ENCODE data around the gene HMGB1.
"Not testable (repeated sequence)": the region's sequence is repeated elsewhere in the genome, so short reads cannot be mapped to it uniquely, and the experiment has no call there.

HMGB1 gene

GRCh38 chr13:30463787-30464495 is 1.8 kb downstream of the HMGB1 start:
- DNase-seq, result peak; percentile 64
- Histone ChIP-seq H3K4me3 (ENCODE audit: low read depth in 1 of 2, low read length in 2 of 2) (peak overlapping the region; percentile 59 to 69; a peak in 3 of 4 replicates), H3K36me3 (ENCODE audit: insufficient read depth, low read length) (peaks cover 45% of the 10 kb centered on the region), H4K20me1 (ENCODE audit: insufficient read depth, low read length) (peaks cover 24% of the 10 kb centered on the region), H3K27ac (ENCODE audit: low read length) (peak overlapping the region; percentile 82), H2AFZ (ENCODE audit: low read depth, low read length) (no peak overlapping the region), H3K9ac (ENCODE audit: low read depth, low read length) (peak overlapping the region; percentile 83), H3K79me2 (ENCODE audit: insufficient read depth, low read length) (peaks cover 56% of the 10 kb centered on the region), H3K9me3 (ENCODE audit: insufficient read depth, low read length, severe bottlenecking) (no peaks in the 10 kb centered on the region), H3K27me3 (ENCODE audit: insufficient read depth, low read length, poor library complexity) (no peaks in the 10 kb centered on the region), H3K4me1 (ENCODE audit: insufficient read depth, low read length) (peaks cover 42% of the 10 kb centered on the region), H3K4me2 (ENCODE audit: insufficient read depth, low read length) (peak overlapping the region; percentile 63)
- ATAC-seq (ENCODE audit: insufficient read depth, low read depth), result no peak
- TF ChIP-seq, protein P1, sequence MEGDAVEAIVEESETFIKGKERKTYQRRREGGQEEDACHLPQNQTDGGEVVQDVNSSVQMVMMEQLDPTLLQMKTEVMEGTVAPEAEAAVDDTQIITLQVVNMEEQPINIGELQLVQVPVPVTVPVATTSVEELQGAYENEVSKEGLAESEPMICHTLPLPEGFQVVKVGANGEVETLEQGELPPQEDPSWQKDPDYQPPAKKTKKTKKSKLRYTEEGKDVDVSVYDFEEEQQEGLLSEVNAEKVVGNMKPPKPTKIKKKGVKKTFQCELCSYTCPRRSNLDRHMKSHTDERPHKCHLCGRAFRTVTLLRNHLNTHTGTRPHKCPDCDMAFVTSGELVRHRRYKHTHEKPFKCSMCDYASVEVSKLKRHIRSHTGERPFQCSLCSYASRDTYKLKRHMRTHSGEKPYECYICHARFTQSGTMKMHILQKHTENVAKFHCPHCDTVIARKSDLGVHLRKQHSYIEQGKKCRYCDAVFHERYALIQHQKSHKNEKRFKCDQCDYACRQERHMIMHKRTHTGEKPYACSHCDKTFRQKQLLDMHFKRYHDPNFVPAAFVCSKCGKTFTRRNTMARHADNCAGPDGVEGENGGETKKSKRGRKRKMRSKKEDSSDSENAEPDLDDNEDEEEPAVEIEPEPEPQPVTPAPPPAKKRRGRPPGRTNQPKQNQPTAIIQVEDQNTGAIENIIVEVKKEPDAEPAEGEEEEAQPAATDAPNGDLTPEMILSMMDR (IDR thresholded peaks at IDR 0.05; ENCODE audit: borderline replicate concordance, extremely low read depth, low read length, poor library complexity, severe bottlenecking), result no peak
- no peak for TF ChIP-seq EZH2 (IDR thresholded peaks at IDR 0.05; ENCODE audit: borderline replicate concordance, low read depth, low read length, severe bottlenecking)

- Histone ChIP-seq H3K4me2 (ENCODE audit: insufficient read depth, low read length) (peak overlapping the region; percentile 63; the same call in 1 of the 2 replicates), H3K4me1 (ENCODE audit: insufficient read depth, low read length) (peaks cover 27% of the 10 kb centered on the region), H3K79me2 (ENCODE audit: insufficient read depth, low read length) (peaks cover 45% of the 10 kb centered on the region), H3K4me3 (ENCODE audit: low read depth in 1 of 2, low read length in 2 of 2) (peak overlapping the region in 1 of 2 experiments; percentile 69; a peak in 1 of 4 replicates), H4K20me1 (ENCODE audit: insufficient read depth, low read length) (peaks cover 24% of the 10 kb centered on the region), H3K36me3 (ENCODE audit: insufficient read depth, low read length) (peaks cover 51% of the 10 kb centered on the region)
- not testable (repeated sequence) for H3K9me3 ChIP-seq (ENCODE audit: insufficient read depth, low read length, severe bottlenecking); H3K9ac ChIP-seq (ENCODE audit: low read depth, low read length); H3K27ac ChIP-seq (ENCODE audit: low read length); H3K27me3 ChIP-seq (ENCODE audit: insufficient read depth, low read length, poor library complexity); ATAC-seq (ENCODE audit: insufficient read depth, low read depth); DNase-seq; H2AFZ ChIP-seq (ENCODE audit: low read depth, low read length)
- TF ChIP-seq, protein P1 (IDR thresholded peaks at IDR 0.05; ENCODE audit: borderline replicate concordance, extremely low read depth, low read length, poor library complexity, severe bottlenecking), result peak; percentile 51
Observed at GRCh38 chr13:30461279-30462066, 4.3 kb downstream of the HMGB1 start.

GRCh38 chr13:30457306-30457891 is 8.3 kb downstream of the HMGB1 start:
- H3K4me1 ChIP-seq (ENCODE audit: insufficient read depth, low read length), result peaks cover 10% of the 10 kb centered on the region
- no peak overlapping the region for H3K27ac ChIP-seq (ENCODE audit: low read length)
- DNase-seq (no peak), ATAC-seq (ENCODE audit: insufficient read depth, low read depth) (peak; percentile 41)
- peaks cover 29% of the 10 kb centered on the region for H3K36me3 ChIP-seq (ENCODE audit: insufficient read depth, low read length)
- H2AFZ ChIP-seq (ENCODE audit: low read depth, low read length), result no peak overlapping the region
- no peak overlapping the region for H3K9ac ChIP-seq (ENCODE audit: low read depth, low read length)
- H3K79me2 ChIP-seq (ENCODE audit: insufficient read depth, low read length), result peaks cover 12% of the 10 kb centered on the region
- no peaks in the 10 kb centered on the region for H3K27me3 ChIP-seq (ENCODE audit: insufficient read depth, low read length, poor library complexity)
- no peak overlapping the region for H3K4me2 ChIP-seq (ENCODE audit: insufficient read depth, low read length)
- no peaks in the 10 kb centered on the region for H3K9me3 ChIP-seq (ENCODE audit: insufficient read depth, low read length, severe bottlenecking)
- TF ChIP-seq, protein P1 (IDR thresholded peaks at IDR 0.05; ENCODE audit: borderline replicate concordance, extremely low read depth, low read length, poor library complexity, severe bottlenecking), result no peak
- no peak for TF ChIP-seq EZH2 (IDR thresholded peaks at IDR 0.05; ENCODE audit: borderline replicate concordance, low read depth, low read length, severe bottlenecking)
- peaks cover 11% of the 10 kb centered on the region for H4K20me1 ChIP-seq (ENCODE audit: insufficient read depth, low read length)
- no peak overlapping the region for H3K4me3 ChIP-seq (ENCODE audit: low read depth in 1 of 2, low read length in 2 of 2)
